Vagina (tissue), 2 donors: ENCODE measurements around the gene CAMKMT.

ENCODE experiments used
- POLR2A ChIP-seq, 2 donors: fragments of 450-650 bp; IDR thresholded peaks; one replicate each; pipeline ENCODE4 v1.6.1; 2017; ENCODE audit warnings: antibody characterized with exemption in 2 of 2, mild to moderate bottlenecking in 2 of 2, moderate library complexity in 2 of 2
- TF ChIP-seq, protein P1 (sequence below), 3 experiments: fragments of 450-650 bp in 2 of 3; fragments of 200-600 bp in 1 of 3; sonication (generic) in 1 of 3; IDR thresholded peaks; one replicate each; pipeline ENCODE4 v1.5.1; 2017 to 2019; ENCODE audit warnings: antibody characterized with exemption in 3 of 3, mild to moderate bottlenecking in 2 of 3, moderate library complexity in 2 of 3

GRCh38 chr2:44763275-44763782, 401.6 kb downstream of the CAMKMT start:
- TF ChIP-seq, protein P1, sequence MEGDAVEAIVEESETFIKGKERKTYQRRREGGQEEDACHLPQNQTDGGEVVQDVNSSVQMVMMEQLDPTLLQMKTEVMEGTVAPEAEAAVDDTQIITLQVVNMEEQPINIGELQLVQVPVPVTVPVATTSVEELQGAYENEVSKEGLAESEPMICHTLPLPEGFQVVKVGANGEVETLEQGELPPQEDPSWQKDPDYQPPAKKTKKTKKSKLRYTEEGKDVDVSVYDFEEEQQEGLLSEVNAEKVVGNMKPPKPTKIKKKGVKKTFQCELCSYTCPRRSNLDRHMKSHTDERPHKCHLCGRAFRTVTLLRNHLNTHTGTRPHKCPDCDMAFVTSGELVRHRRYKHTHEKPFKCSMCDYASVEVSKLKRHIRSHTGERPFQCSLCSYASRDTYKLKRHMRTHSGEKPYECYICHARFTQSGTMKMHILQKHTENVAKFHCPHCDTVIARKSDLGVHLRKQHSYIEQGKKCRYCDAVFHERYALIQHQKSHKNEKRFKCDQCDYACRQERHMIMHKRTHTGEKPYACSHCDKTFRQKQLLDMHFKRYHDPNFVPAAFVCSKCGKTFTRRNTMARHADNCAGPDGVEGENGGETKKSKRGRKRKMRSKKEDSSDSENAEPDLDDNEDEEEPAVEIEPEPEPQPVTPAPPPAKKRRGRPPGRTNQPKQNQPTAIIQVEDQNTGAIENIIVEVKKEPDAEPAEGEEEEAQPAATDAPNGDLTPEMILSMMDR (IDR thresholded peaks at IDR 0.05): no peak
- TF ChIP-seq POLR2A (IDR thresholded peaks at IDR 0.05): no peak
